ENCODE data around the gene NCKAP5. TPM values are rescaled to one million over a fixed set of nuclear protein-coding genes. Genes with fewer than 3 reads are reported as not detected.

Gene NCKAP5
- polyA plus RNA-seq, 1 experiment: 2.1 TPM

DNA sequence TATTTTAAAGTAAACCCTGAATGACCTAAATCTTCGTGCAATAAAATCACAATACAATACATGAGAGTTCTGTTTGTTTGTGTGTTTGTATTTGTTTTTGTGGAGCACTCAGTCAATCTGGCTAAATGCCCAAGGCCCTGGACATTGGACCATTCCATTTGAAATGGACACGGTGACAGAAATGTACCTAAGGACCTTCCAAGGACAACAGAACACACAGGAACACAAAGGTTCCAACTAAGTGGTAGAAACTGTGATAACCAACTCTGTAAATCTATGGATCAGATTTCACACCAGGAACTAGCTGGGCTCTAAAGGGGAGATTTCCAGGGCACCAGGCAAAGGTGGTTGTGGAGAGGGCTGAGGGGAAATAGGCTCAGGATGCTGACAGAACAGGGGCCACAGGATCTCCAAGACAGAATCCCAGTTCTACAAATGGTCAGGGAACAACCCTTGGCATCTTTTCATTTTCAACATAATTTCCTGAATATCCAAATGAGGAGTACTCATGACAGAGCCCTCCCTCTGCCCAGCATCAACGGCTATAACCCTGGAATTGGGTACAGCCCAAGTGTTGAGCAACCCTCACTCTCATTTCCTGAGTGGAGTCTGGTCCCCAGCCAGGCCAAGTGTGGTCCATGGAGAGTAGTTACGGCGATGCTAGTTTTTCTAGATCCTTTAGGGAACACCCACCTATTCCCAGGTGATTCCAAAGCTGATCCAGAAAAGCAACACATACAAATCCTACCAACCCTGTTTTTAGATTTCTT lies 78.4 kb downstream of the NCKAP5 start:
- POLR2A ChIA-PET: no interaction called here
- no peak for DNase-seq (ENCODE audit: low read depth)
- TF ChIP-seq CTCF (IDR thresholded peaks at IDR 0.05; ENCODE audit: insufficient read depth, low read depth, low read length): no peak
- H3K36me3 ChIP-seq (ENCODE audit: control insufficient read depth, insufficient read depth, low read length): no peaks in the 10 kb centered on the region
- no peak overlapping the region for H3K4me3 ChIP-seq (ENCODE audit: low read depth, low read length)
- CTCF ChIA-PET: interaction anchor here (0.6 kb wide), 1 partner anchor 149 kb away, joined by 3 read pairs; no protein-coding TSS in a partner anchor
- H3K27me3 ChIP-seq (ENCODE audit: control insufficient read depth, insufficient read depth, low read length): no peaks in the 10 kb centered on the region

- H3K36me3 ChIP-seq (ENCODE audit: control insufficient read depth, insufficient read depth, low read length): no peaks in the 10 kb centered on the region
- DNase-seq (ENCODE audit: low read depth): no peak
- no peaks in the 10 kb centered on the region for H3K27me3 ChIP-seq (ENCODE audit: control insufficient read depth, insufficient read depth, low read length)
- ChIA-PET CTCF (interaction anchor here (0.6 kb wide), 1 partner anchor 149 kb away, joined by 3 read pairs; no protein-coding TSS in a partner anchor), POLR2A (no interaction called here)
- no peak for TF ChIP-seq CTCF (IDR thresholded peaks at IDR 0.05; ENCODE audit: insufficient read depth, low read depth, low read length)
- no peak overlapping the region for H3K4me3 ChIP-seq (ENCODE audit: low read depth, low read length)
Measured at GRCh38 chr2:133489146-133489545, 79.1 kb downstream of the NCKAP5 start.

DNA sequence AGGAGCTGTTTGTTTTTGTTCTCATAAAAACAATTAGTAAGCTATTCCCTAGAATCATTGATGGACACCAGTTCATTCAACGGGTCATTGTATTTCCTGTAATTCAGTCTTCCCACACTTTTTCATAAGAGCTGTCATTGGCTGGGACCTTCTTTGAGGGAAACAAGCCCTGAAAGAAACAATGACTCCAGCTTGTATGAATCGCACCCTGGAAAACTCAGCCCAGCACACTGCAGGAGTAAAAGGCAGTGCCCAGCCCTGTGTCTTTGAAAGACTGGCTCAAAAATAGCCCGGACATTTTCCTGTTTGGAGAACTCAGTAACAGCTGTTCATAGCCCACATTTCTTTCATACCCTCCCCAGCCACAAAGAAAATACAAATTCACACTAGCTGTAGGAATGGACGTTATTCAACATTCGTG lies 81.5 kb downstream of the NCKAP5 start:
- Histone ChIP-seq H3K4me3 (ENCODE audit: low read depth, low read length) (no peak overlapping the region), H3K27me3 (ENCODE audit: control insufficient read depth, insufficient read depth, low read length) (no peaks in the 10 kb centered on the region), H3K36me3 (ENCODE audit: control insufficient read depth, insufficient read depth, low read length) (no peaks in the 10 kb centered on the region)
- POLR2A ChIA-PET: no interaction called here
- DNase-seq (ENCODE audit: low read depth): no peak
- TF ChIP-seq CTCF (IDR thresholded peaks at IDR 0.05; ENCODE audit: insufficient read depth, low read depth, low read length): no peak
- CTCF ChIA-PET: interaction anchor here (0.6 to 0.8 kb wide), 3 partner anchors 11 to 73 kb away, joined by 3 read pairs; no protein-coding TSS in a partner anchor

- ChIA-PET CTCF (no interaction called here), POLR2A (no interaction called here)
- TF ChIP-seq CTCF (IDR thresholded peaks at IDR 0.05; ENCODE audit: insufficient read depth, low read depth, low read length): no peak
- Histone ChIP-seq H3K27me3 (ENCODE audit: control insufficient read depth, insufficient read depth, low read length) (no peaks in the 10 kb centered on the region), H3K4me3 (ENCODE audit: low read depth, low read length) (no peak overlapping the region), H3K36me3 (ENCODE audit: control insufficient read depth, insufficient read depth, low read length) (no peaks in the 10 kb centered on the region)
- DNase-seq (ENCODE audit: low read depth): no peak
Measured at GRCh38 chr2:133485868-133486267, 82.4 kb downstream of the NCKAP5 start.

DNA sequence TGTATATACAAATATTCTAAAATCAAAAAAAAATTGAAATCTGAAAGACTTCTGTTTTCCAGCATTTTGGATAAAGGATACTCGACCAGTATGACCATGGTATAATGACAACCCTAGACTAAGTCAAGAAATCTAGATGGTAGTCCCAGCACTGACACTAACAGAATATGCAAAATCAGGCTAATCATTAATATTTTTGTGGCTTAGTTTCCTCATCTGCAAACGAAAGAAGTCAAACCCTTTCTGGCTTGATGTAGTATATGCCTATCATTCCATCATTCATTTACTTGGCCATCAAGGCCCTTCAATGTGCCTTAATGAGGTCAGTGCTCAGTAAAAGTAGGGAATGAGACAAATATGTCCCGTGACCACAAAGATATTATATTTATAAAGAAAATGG lies 83.5 kb downstream of the NCKAP5 start:
- Histone ChIP-seq H3K4me3 (ENCODE audit: low read depth, low read length) (no peak overlapping the region), H3K27me3 (ENCODE audit: control insufficient read depth, insufficient read depth, low read length) (no peaks in the 10 kb centered on the region), H3K36me3 (ENCODE audit: control insufficient read depth, insufficient read depth, low read length) (no peaks in the 10 kb centered on the region)
- TF ChIP-seq CTCF (IDR thresholded peaks at IDR 0.05; ENCODE audit: insufficient read depth, low read depth, low read length): no peak
- DNase-seq (ENCODE audit: low read depth): no peak
- ChIA-PET POLR2A (no interaction called here), CTCF (no interaction called here)
